PC-3 (cell line): ENCODE data around the gene NHS. TPM values are rescaled to one million over a fixed set of nuclear protein-coding genes. Genes with fewer than 3 reads are reported as not detected.

Experiments
- ATAC-seq: fragments of 200-7000 bp; cut with Tn5 transposase; 2 replicates; pipeline ENCODE4 v1.9.1; 2020; ENCODE audit warnings: mild to moderate bottlenecking, moderate library complexity
- BruUV-seq: library from RNA; stranded (reverse); fragments of 400-500 nt; replicated peaks from 2 replicates; lab custom pipeline; 2021; lab: Mats Ljungman, UMichigan
- CTCF ChIA-PET: fragments of 300-600 bp; sonication (Branson Sonifier 250); formaldehyde crosslinking; loops from one replicate; lab custom pipeline; 2022; ENCODE audit warnings: antibody characterized with exemption; lab: Charles Lee
- POLR2A ChIA-PET: fragments of 300-600 bp; sonication (Branson Sonifier 250); formaldehyde crosslinking; loops from one replicate; lab custom pipeline; 2022; ENCODE audit warnings: antibody characterized with exemption; ENCODE audit not compliant: unreplicated experiment; lab: Charles Lee
- DNase-seq: peaks from one replicate; pipeline ENCODE4 v3.0.0-alpha.2; 2015
- H2AFZ ChIP-seq: fragments of 300-600 bp; sonication (generic); 2 replicates; pipeline ENCODE4 v1.6.0; 2016; ENCODE audit warnings: antibody characterized with exemption, low read length
- H3F3A ChIP-seq: fragments of 300-600 bp; sonication (generic); one replicate; pipeline ENCODE4 v1.6.0; 2017; ENCODE audit warnings: antibody characterized with exemption, low read length, control low read depth, mild to moderate bottlenecking; ENCODE audit not compliant: unreplicated experiment
- H3K27ac ChIP-seq: fragments of 300-600 bp; sonication (generic); 2 replicates; pipeline ENCODE4 v1.5.1; 2016; ENCODE audit warnings: mild to moderate bottlenecking, low read length
- H3K27me3 ChIP-seq: fragments of 300-600 bp; sonication (generic); 2 replicates; pipeline ENCODE4 v1.6.1; 2016; ENCODE audit warnings: low read length, mixed read lengths
- H3K36me3 ChIP-seq: fragments of 300-600 bp; sonication (generic); 2 replicates; pipeline ENCODE4 v1.6.1; 2016; ENCODE audit warnings: low read depth, mixed run types, low read length, mixed read lengths
- H3K4me1 ChIP-seq: fragments of 300-600 bp; sonication (generic); 2 replicates; pipeline ENCODE4 v1.5.1; 2016; ENCODE audit warnings: low read length; ENCODE audit not compliant: insufficient read depth
- H3K4me2 ChIP-seq: fragments of 300-600 bp; sonication (generic); 2 replicates; pipeline ENCODE4 v1.6.0; 2016; ENCODE audit warnings: low read length
- H3K4me3 ChIP-seq: fragments of 300-600 bp; sonication (generic); 2 replicates; pipeline ENCODE4 v1.5.1; 2016; ENCODE audit warnings: mild to moderate bottlenecking, low read length, mixed read lengths
- H3K79me2 ChIP-seq: fragments of 300-600 bp; sonication (generic); 2 replicates; pipeline ENCODE4 v1.6.1; 2017; ENCODE audit warnings: low read length, mixed read lengths
- H3K9ac ChIP-seq: fragments of 300-600 bp; sonication (generic); 2 replicates; pipeline ENCODE4 v1.6.0; 2016; ENCODE audit warnings: mild to moderate bottlenecking, low read length
- H3K9me2 ChIP-seq: fragments of 300-600 bp; sonication (generic); replicated peaks from 2 replicates; pipeline ENCODE4 v1.6.1; 2016; ENCODE audit warnings: mixed run types, low read length, mixed read lengths
- H3K9me3 ChIP-seq: fragments of 300-600 bp; sonication (generic); 2 replicates; pipeline ENCODE4 v1.6.1; 2016; ENCODE audit warnings: low read length, mixed read lengths
- H4K20me1 ChIP-seq: fragments of 300-600 bp; sonication (generic); 2 replicates; pipeline ENCODE4 v1.6.1; 2016; ENCODE audit warnings: low read length, mixed read lengths
- EZH2 ChIP-seq: fragments of 300-600 bp; sonication (generic); IDR thresholded peaks from one replicate; pipeline ENCODE4 v1.6.1; 2017; ENCODE audit warnings: antibody characterized with exemption, mild to moderate bottlenecking, low read length; ENCODE audit not compliant: unreplicated experiment
- EZH2phosphoT487 ChIP-seq: fragments of 300-600 bp; sonication (generic); IDR thresholded peaks from 2 replicates; pipeline ENCODE4 v1.6.1; 2018; ENCODE audit warnings: mild to moderate bottlenecking, antibody characterized with exemption, low read length, borderline replicate concordance
- intact Hi-C: fragments of 100-400 bp; cut with micrococcal nuclease; formaldehyde crosslinking; loops from 2 replicates; pipeline ENCODE4 v1.9.0; 2023
- total RNA-seq: library from RNA; depleted of rRNA; stranded (reverse); fragments of >200 nt; gene quantifications from 2 replicates; pipeline ENCODE4 v1.2.3, GENCODE V29; 2014
- TF ChIP-seq, protein P1 (sequence below): fragments of 300-600 bp; sonication (generic); conservative IDR thresholded peaks from 2 replicates; pipeline ENCODE4 v1.5.1; 2017; ENCODE audit warnings: antibody characterized with exemption, low read depth, mild to moderate bottlenecking, low read length

NHS gene
- total RNA-seq, 1 experiment from 2014 or later, result 4.9 TPM

DNA sequence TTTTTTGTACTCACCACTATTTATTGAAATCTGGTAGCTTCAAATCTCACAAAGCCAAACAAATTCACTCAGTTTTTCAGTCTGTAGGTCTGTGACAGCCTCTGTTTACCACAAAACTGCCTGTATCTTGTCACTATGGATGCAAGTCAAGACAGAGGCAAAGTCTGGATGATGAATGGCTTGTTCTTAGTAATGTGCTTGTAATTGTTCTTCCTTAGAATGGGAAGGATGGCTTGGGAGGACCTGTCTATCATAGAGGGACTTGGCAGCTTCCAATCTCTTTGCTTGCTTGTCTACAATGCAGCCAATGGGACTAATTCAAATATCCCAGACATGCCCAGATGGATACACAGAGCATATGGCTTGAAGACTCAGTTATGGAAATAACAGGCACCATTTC, 221.1 kb downstream of the NHS start:
- peak overlapping the region; percentile 58 for H3K4me2 ChIP-seq
- peak; percentile 39 for DNase-seq
- H3K4me3 ChIP-seq, result no peak overlapping the region
- H3K27me3 ChIP-seq, result no peaks in the 10 kb centered on the region
- no peaks in the 10 kb centered on the region for H3K9me3 ChIP-seq
- ATAC-seq, result peak; percentile 37
- no peaks in the 10 kb centered on the region for H3F3A ChIP-seq
- peak overlapping the region; percentile 59 for H3K9ac ChIP-seq
- TF ChIP-seq, protein P1, sequence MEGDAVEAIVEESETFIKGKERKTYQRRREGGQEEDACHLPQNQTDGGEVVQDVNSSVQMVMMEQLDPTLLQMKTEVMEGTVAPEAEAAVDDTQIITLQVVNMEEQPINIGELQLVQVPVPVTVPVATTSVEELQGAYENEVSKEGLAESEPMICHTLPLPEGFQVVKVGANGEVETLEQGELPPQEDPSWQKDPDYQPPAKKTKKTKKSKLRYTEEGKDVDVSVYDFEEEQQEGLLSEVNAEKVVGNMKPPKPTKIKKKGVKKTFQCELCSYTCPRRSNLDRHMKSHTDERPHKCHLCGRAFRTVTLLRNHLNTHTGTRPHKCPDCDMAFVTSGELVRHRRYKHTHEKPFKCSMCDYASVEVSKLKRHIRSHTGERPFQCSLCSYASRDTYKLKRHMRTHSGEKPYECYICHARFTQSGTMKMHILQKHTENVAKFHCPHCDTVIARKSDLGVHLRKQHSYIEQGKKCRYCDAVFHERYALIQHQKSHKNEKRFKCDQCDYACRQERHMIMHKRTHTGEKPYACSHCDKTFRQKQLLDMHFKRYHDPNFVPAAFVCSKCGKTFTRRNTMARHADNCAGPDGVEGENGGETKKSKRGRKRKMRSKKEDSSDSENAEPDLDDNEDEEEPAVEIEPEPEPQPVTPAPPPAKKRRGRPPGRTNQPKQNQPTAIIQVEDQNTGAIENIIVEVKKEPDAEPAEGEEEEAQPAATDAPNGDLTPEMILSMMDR, result no peak
- TF ChIP-seq EZH2phosphoT487 (no peak), EZH2 (no peak)
- H3K36me3 ChIP-seq, result no peaks in the 10 kb centered on the region
- peak overlapping the region; percentile 94 for H3K27ac ChIP-seq
- H3K79me2 ChIP-seq, result no peaks in the 10 kb centered on the region
- no peak overlapping the region for H2AFZ ChIP-seq
- no peaks in the 10 kb centered on the region for H4K20me1 ChIP-seq
- peaks cover 39% of the 10 kb centered on the region for H3K4me1 ChIP-seq
- ChIA-PET CTCF (no interaction called here), POLR2A (no interaction called here)
- H3K9me2 ChIP-seq, result no peaks in the 10 kb centered on the region
- no TSS peak for BruUV-seq
- intact Hi-C loops, result loop anchor here (5.0 kb wide), 1 partner anchor 141 kb away; the partner anchor contains the start of gene SCML1

DNA sequence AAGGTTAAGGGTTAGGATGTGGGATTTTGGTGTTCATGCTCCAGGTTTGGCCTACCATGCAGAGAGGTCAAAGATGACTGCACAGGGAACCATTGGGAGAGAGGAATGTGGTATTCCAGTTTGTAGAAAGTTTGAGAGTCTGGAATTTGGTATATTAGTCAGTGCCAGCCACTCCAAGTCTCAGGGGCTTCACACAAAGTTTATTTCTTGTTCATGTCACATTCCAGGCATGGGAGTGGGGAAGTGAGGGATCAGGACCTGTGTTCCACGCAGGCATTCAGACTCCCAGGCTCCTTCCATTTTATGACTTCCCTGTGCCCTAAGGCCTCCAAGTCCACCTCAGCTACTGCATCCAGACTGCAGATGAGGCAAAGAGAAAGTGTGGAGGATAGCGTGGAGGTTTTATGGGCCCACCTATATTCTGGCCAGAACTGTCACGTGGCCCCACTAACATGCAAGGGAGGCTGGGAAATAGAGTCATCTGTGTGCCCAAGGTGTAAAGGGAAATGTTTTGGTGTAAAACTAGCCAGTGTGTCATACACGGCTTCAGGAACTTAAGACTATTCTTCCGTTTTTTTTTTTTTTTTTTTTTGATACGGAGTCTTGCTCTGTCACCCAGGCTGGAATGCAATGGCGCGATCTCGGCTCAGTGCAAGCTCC, 221.7 kb downstream of the NHS start:
- DNase-seq (no peak), ATAC-seq (no peak)
- H3K27me3 ChIP-seq, result no peaks in the 10 kb centered on the region
- H3K27ac ChIP-seq, result peak overlapping the region; percentile 94
- H3K4me2 ChIP-seq, result peak overlapping the region; percentile 58
- peaks cover 33% of the 10 kb centered on the region for H3K4me1 ChIP-seq
- H2AFZ ChIP-seq, result no peak overlapping the region
- no TSS peak for BruUV-seq
- intact Hi-C loops, result loop anchor here (5.0 kb wide), 1 partner anchor 141 kb away; the partner anchor contains the start of gene SCML1
- no peaks in the 10 kb centered on the region for H3K79me2 ChIP-seq
- peak overlapping the region; percentile 59 for H3K9ac ChIP-seq
- ChIA-PET POLR2A (no interaction called here), CTCF (no interaction called here)
- no peaks in the 10 kb centered on the region for H3K9me3 ChIP-seq
- H4K20me1 ChIP-seq, result no peaks in the 10 kb centered on the region
- H3F3A ChIP-seq, result no peaks in the 10 kb centered on the region
- no peaks in the 10 kb centered on the region for H3K9me2 ChIP-seq
- no peaks in the 10 kb centered on the region for H3K36me3 ChIP-seq
- TF ChIP-seq EZH2 (no peak), EZH2phosphoT487 (no peak)
- TF ChIP-seq, protein P1, result no peak
- H3K4me3 ChIP-seq, result no peak overlapping the region

DNA sequence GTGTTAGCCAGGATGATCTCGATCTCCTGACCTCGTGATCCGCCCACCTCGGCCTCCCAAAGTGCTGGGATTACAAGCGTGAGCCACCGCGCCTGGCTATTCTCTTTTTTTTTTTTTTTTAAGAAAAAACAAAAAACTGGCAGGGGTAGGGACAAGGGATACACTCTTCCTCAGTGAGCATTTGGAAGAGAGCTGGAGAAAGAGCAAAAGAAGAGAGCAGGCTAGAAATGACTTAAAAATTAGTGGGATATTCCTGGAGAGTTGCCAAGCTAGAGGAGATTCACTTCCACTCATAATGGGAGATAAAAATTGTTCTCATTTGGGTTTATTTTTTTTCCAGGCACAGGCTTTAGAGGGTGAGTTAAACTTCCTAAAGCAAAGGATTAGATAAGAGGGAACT, 222.3 kb downstream of the NHS start:
- no peaks in the 10 kb centered on the region for H3F3A ChIP-seq
- BruUV-seq, result no TSS peak
- H3K36me3 ChIP-seq, result no peaks in the 10 kb centered on the region
- H3K79me2 ChIP-seq, result no peaks in the 10 kb centered on the region
- ChIA-PET CTCF (no interaction called here), POLR2A (no interaction called here)
- H3K9me3 ChIP-seq, result no peaks in the 10 kb centered on the region
- ATAC-seq (no peak), DNase-seq (no peak)
- TF ChIP-seq, protein P1, result no peak
- no peak overlapping the region for H3K4me2 ChIP-seq
- peaks cover 27% of the 10 kb centered on the region for H3K4me1 ChIP-seq
- H2AFZ ChIP-seq, result no peak overlapping the region
- H3K27ac ChIP-seq, result no peak overlapping the region
- H3K27me3 ChIP-seq, result no peaks in the 10 kb centered on the region
- H3K9me2 ChIP-seq, result no peaks in the 10 kb centered on the region
- intact Hi-C loops, result loop anchor here (5.0 kb wide), 1 partner anchor 140 kb away; the partner anchor contains the start of gene SCML1
- H4K20me1 ChIP-seq, result no peaks in the 10 kb centered on the region
- H3K4me3 ChIP-seq, result no peak overlapping the region
- H3K9ac ChIP-seq, result no peak overlapping the region
